ENCODE data around the gene PODN.

PODN gene

GRCh38 chr1:53133261-53134041 lies 71.4 kb downstream of the PODN start:
- DNase-seq, result no peak

DNA sequence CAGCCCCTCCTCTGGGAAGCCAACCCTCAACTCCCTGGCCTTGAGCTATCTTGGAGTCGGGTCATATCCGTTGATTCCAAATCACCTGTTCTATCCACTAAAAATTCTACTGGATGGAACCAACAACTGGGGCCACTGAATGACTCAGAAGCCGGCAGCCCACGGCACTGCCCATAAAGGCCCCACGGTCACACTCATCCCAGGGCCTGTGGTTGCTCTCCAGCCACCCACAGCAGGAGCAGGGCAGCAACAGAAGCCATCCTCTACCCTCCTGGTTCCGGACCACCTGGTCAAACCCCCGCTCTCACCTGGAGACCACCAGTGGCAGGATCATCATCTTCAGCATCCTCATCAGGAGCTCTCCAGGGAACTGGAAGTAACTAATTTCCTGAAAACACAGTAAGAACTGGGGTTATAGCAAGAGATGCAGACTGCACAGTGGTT lies 72.1 kb downstream of the PODN start:
- no peak for DNase-seq
